Neural cell (in vitro differentiated cells): ENCODE measurements around the gene SCUBE2. TPM values are rescaled to one million over a fixed set of nuclear protein-coding genes. Genes with fewer than 3 reads are reported as not detected.

ENCODE experiments used
- H2AFZ ChIP-seq: fragments of 200-600, 300-800 bp; sonication (generic), shearing (Covaris generic); 2 replicates; pipeline ENCODE4 v1.6.0; 2014; ENCODE audit warnings: low read depth, mild to moderate bottlenecking, antibody characterized with exemption, low read length, moderate library complexity
- H3F3A ChIP-seq: fragments of 200-600 bp; shearing (Covaris generic); 2 replicates; pipeline ENCODE4 v1.6.1; 2016; ENCODE audit warnings: mild to moderate bottlenecking, moderate library complexity, mixed read lengths, antibody characterized with exemption, low read length; ENCODE audit not compliant: insufficient read depth, poor library complexity, severe bottlenecking
- H3K27ac ChIP-seq: fragments of 200-600, 300-800 bp; sonication (generic), shearing (Covaris generic); 2 replicates; pipeline ENCODE4 v1.5.1; 2014; ENCODE audit warnings: mild to moderate bottlenecking, low read length, moderate library complexity
- H3K27me3 ChIP-seq: fragments of 300-800, 200-600 bp; sonication (generic), shearing (Covaris generic); 2 replicates; pipeline ENCODE4 v1.6.0; 2014; ENCODE audit warnings: mild to moderate bottlenecking, low read depth, low read length, moderate library complexity; ENCODE audit not compliant: insufficient read depth
- H3K36me3 ChIP-seq: fragments of 300-800, 200-600 bp; sonication (generic), shearing (Covaris generic); 2 replicates; pipeline ENCODE4 v1.5.1; 2014; ENCODE audit warnings: mild to moderate bottlenecking, antibody characterized with exemption, low read length, moderate library complexity; ENCODE audit not compliant: insufficient read depth
- H3K4me2 ChIP-seq: fragments of 300-800, 200-600 bp; sonication (generic), shearing (Covaris generic); 2 replicates; pipeline ENCODE4 v1.6.0; 2014; ENCODE audit warnings: mild to moderate bottlenecking, low read length
- H3K4me3 ChIP-seq: fragments of 300-800, 200-600 bp; sonication (generic), shearing (Covaris generic); 2 replicates; pipeline ENCODE4 v1.5.1; 2014; ENCODE audit warnings: mild to moderate bottlenecking, low read length, moderate library complexity
- H3K79me2 ChIP-seq: fragments of 200-600 bp; shearing (Covaris generic); replicated peaks from 2 replicates; pipeline ENCODE4 v1.6.0; 2014; ENCODE audit warnings: mild to moderate bottlenecking, low read length, moderate library complexity; ENCODE audit not compliant: insufficient read depth
- H3K9ac ChIP-seq: fragments of 300-800, 200-600 bp; sonication (generic), shearing (Covaris generic); 2 replicates; pipeline ENCODE4 v1.6.1; 2016; ENCODE audit warnings: mild to moderate bottlenecking, low read length, mixed read lengths
- H3K9me2 ChIP-seq: fragments of 200-600 bp; shearing (Covaris generic); 2 replicates; pipeline ENCODE4 v1.6.1; 2016; ENCODE audit warnings: mild to moderate bottlenecking, low read length, mixed read lengths; ENCODE audit not compliant: insufficient read depth
- H3K9me3 ChIP-seq: fragments of 200-600, 300-800 bp; sonication (generic), shearing (Covaris generic); 2 replicates; pipeline ENCODE4 v1.6.1; 2016; ENCODE audit warnings: mild to moderate bottlenecking, mixed run types, low read length, moderate library complexity, mixed read lengths
- H4K20me1 ChIP-seq: fragments of 200-600 bp; shearing (Covaris generic); 2 replicates; pipeline ENCODE4 v1.6.1; 2016; ENCODE audit warnings: mild to moderate bottlenecking, mixed run types; ENCODE audit not compliant: insufficient read depth
- EP300 ChIP-seq: fragments of 450-650 bp; conservative IDR thresholded peaks from 2 replicates; pipeline ENCODE4 v1.6.1; 2014; ENCODE audit warnings: antibody characterized with exemption, mild to moderate bottlenecking, moderate library complexity; ENCODE audit not compliant: poor library complexity, severe bottlenecking
- EZH2 ChIP-seq: fragments of 200-600, 300-800 bp; shearing (Covaris generic), sonication (generic); IDR thresholded peaks from 2 replicates; pipeline ENCODE4 v1.6.1; 2014; ENCODE audit warnings: antibody characterized with exemption, low read length, borderline replicate concordance, mild to moderate bottlenecking; ENCODE audit not compliant: insufficient read depth, poor library complexity, severe bottlenecking
- MXI1 ChIP-seq: fragments of 450-650 bp; conservative IDR thresholded peaks from 2 replicates; pipeline ENCODE4 v1.6.1; 2014; ENCODE audit warnings: antibody characterized with exemption, mild to moderate bottlenecking; ENCODE audit not compliant: poor library complexity, severe bottlenecking
- POLR2AphosphoS5 ChIP-seq: IDR thresholded peaks from 2 replicates; pipeline ENCODE4 v1.6.1; 2012
- RAD21 ChIP-seq: fragments of 450-650 bp; conservative IDR thresholded peaks from 2 replicates; pipeline ENCODE4 v1.6.1; 2014; ENCODE audit warnings: antibody characterized with exemption, mild to moderate bottlenecking, moderate library complexity
- SMC3 ChIP-seq: fragments of 450-650 bp; conservative IDR thresholded peaks from 2 replicates; pipeline ENCODE4 v1.6.1; 2014; ENCODE audit warnings: antibody characterized with exemption, mild to moderate bottlenecking, moderate library complexity; ENCODE audit not compliant: poor library complexity
- TAF1 ChIP-seq: IDR thresholded peaks from 2 replicates; pipeline ENCODE4 v1.6.1; 2012; ENCODE audit warnings: low read depth
- polyA plus RNA-seq: library from polyadenylated mRNA; depleted of rRNA; stranded (reverse); fragments of >200 nt; gene quantifications from 2 replicates; pipeline ENCODE4 v1.2.3, GENCODE V29; 2014
- TF ChIP-seq, protein P1 (sequence below): fragments of 450-650 bp; IDR thresholded peaks from 2 replicates; pipeline ENCODE4 v1.5.1; 2014; ENCODE audit warnings: antibody characterized with exemption, mild to moderate bottlenecking, moderate library complexity; ENCODE audit not compliant: poor library complexity, severe bottlenecking
- TF ChIP-seq, protein P2 (sequence below): IDR thresholded peaks from 2 replicates; pipeline ENCODE4 v1.6.1; 2012; ENCODE audit warnings: borderline replicate concordance

SCUBE2 gene
- polyA plus RNA-seq, 1 donor from 2014 or later = 2.6 TPM

DNA sequence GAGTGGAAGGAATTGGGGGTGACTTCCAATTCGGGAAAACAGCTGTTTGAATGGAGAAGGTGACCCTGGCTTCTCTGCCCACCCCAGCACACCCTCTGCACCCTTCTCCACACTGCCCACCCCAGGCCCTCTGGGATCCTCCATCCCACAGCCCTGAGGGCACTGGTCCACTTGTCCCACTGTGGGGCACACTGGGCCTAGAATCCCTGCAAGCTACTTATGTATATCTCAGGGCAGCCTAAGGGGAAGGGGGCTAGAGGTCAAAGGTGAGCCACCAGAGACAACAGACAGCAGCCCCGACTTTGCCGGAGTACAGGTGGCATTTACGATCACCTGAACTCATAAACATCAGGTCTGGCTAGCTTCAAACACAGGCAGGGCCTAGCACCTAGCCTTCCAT is 673 bp upstream of the SCUBE2 start (continued):
- TF ChIP-seq SMC3 (no peak), RAD21 (no peak)

DNA sequence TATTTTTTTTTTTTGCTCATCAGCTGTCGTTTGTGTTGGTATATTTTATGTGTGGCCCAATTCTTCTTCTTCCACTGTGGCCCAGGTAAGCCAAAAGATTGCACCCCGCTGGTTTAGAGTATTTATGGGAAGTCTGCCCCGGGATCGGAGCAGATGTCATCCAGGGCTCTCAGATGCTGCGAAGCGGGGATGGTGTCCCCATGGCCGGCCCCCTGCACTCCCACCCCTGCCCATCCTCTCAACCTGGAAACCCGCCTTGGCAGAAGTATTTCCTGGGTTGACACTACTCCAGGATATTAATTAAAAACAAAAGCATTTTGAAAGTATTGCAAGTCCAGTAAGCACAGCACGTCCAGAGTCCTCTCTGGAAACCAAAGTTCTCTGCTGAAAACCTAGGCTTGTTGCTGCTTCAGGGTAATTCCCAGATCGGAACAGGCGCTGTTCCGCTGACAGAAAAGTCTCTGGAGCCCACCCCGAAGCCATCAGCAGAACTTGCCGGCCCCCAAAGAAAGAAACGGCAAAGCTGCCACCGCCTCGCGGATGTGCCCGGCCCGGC is 833 bp downstream of the SCUBE2 start:
- no peaks in the 10 kb centered on the region for H3K9me2 ChIP-seq
- H3K27me3 ChIP-seq = peaks cover 37% of the 10 kb centered on the region
- no peak overlapping the region for H3K27ac ChIP-seq
- peak overlapping the region; percentile 38 for H3K9ac ChIP-seq
- no peaks in the 10 kb centered on the region for H3K9me3 ChIP-seq
- no peaks in the 10 kb centered on the region for H3F3A ChIP-seq
- no peak overlapping the region for H2AFZ ChIP-seq
- no peaks in the 10 kb centered on the region for H4K20me1 ChIP-seq
- TF ChIP-seq EZH2 (peak; percentile 17), SMC3 (no peak)
- H3K36me3 ChIP-seq = no peaks in the 10 kb centered on the region
- H3K4me3 ChIP-seq = peak overlapping the region; percentile 63
- H3K79me2 ChIP-seq = no peaks in the 10 kb centered on the region
- no peak overlapping the region for H3K4me2 ChIP-seq

DNA sequence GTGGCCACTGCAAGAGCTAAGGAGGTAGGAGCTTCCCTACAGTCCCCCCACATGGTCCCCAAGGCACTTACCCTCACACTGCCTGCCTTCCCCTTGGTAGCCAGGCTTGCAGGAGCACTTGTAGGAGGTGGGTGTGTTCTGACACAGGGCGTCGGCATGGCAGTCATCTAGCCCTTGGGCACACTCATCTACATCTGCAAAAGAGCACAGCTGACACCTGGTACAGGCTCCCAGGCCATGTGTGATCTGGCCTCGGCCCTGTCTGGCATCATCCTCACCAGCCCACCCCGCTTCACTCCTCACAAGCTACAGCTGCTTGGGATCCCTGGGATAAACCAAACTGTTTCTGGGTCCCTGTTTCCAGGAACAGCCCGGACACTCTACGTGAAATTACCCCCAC is 1.8 kb downstream of the SCUBE2 start:
- peaks cover 37% of the 10 kb centered on the region for H3K27me3 ChIP-seq
- H3K36me3 ChIP-seq = no peaks in the 10 kb centered on the region
- H3K4me3 ChIP-seq = no peak overlapping the region
- H3K4me2 ChIP-seq = no peak overlapping the region
- no peaks in the 10 kb centered on the region for H3K9me3 ChIP-seq
- H2AFZ ChIP-seq = no peak overlapping the region
- H4K20me1 ChIP-seq = no peaks in the 10 kb centered on the region
- H3K79me2 ChIP-seq = no peaks in the 10 kb centered on the region
- no peak overlapping the region for H3K27ac ChIP-seq
- no peaks in the 10 kb centered on the region for H3K9me2 ChIP-seq
- no peaks in the 10 kb centered on the region for H3F3A ChIP-seq
- TF ChIP-seq EP300 (no peak), SMC3 (no peak), MXI1 (no peak), TAF1 (no peak), EZH2 (no peak)
- H3K9ac ChIP-seq = no peak overlapping the region

DNA sequence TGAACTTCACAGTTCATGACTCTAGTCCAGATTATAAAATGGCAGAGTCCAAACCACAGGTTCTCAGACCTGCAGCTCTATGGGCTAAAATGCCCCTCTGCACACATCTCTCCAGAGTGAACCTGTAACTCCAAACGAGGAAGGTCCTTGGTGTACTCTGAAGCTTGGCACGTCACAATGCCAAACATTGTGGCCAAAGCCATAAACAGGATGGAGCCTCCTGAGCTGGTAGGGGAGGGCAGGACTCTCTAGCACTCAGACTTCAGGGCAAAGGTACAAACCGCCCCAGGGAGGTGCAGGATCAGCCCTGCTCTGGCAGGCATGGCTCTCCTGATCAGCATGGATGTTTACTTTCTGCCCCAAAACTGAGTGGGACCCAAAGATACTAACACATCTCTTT is 2.3 kb downstream of the SCUBE2 start:
- no peaks in the 10 kb centered on the region for H3K9me2 ChIP-seq
- H3K27ac ChIP-seq = no peak overlapping the region
- no peak overlapping the region for H3K4me3 ChIP-seq
- no peak overlapping the region for H3K9ac ChIP-seq
- H4K20me1 ChIP-seq = no peaks in the 10 kb centered on the region
- H3K27me3 ChIP-seq = peaks cover 37% of the 10 kb centered on the region
- no peaks in the 10 kb centered on the region for H3F3A ChIP-seq
- H2AFZ ChIP-seq = no peak overlapping the region
- no peaks in the 10 kb centered on the region for H3K79me2 ChIP-seq
- H3K9me3 ChIP-seq = no peaks in the 10 kb centered on the region
- TF ChIP-seq RAD21 = no peak
- no peak for TF ChIP-seq EP300
- no peak for TF ChIP-seq TAF1
- TF ChIP-seq, protein P1, sequence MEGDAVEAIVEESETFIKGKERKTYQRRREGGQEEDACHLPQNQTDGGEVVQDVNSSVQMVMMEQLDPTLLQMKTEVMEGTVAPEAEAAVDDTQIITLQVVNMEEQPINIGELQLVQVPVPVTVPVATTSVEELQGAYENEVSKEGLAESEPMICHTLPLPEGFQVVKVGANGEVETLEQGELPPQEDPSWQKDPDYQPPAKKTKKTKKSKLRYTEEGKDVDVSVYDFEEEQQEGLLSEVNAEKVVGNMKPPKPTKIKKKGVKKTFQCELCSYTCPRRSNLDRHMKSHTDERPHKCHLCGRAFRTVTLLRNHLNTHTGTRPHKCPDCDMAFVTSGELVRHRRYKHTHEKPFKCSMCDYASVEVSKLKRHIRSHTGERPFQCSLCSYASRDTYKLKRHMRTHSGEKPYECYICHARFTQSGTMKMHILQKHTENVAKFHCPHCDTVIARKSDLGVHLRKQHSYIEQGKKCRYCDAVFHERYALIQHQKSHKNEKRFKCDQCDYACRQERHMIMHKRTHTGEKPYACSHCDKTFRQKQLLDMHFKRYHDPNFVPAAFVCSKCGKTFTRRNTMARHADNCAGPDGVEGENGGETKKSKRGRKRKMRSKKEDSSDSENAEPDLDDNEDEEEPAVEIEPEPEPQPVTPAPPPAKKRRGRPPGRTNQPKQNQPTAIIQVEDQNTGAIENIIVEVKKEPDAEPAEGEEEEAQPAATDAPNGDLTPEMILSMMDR = no peak
- TF ChIP-seq POLR2AphosphoS5 = no peak
- TF ChIP-seq, protein P2, sequence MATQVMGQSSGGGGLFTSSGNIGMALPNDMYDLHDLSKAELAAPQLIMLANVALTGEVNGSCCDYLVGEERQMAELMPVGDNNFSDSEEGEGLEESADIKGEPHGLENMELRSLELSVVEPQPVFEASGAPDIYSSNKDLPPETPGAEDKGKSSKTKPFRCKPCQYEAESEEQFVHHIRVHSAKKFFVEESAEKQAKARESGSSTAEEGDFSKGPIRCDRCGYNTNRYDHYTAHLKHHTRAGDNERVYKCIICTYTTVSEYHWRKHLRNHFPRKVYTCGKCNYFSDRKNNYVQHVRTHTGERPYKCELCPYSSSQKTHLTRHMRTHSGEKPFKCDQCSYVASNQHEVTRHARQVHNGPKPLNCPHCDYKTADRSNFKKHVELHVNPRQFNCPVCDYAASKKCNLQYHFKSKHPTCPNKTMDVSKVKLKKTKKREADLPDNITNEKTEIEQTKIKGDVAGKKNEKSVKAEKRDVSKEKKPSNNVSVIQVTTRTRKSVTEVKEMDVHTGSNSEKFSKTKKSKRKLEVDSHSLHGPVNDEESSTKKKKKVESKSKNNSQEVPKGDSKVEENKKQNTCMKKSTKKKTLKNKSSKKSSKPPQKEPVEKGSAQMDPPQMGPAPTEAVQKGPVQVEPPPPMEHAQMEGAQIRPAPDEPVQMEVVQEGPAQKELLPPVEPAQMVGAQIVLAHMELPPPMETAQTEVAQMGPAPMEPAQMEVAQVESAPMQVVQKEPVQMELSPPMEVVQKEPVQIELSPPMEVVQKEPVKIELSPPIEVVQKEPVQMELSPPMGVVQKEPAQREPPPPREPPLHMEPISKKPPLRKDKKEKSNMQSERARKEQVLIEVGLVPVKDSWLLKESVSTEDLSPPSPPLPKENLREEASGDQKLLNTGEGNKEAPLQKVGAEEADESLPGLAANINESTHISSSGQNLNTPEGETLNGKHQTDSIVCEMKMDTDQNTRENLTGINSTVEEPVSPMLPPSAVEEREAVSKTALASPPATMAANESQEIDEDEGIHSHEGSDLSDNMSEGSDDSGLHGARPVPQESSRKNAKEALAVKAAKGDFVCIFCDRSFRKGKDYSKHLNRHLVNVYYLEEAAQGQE = no peak
- TF ChIP-seq EZH2 = no peak
- TF ChIP-seq MXI1 = no peak
- no peak for TF ChIP-seq SMC3
- H3K36me3 ChIP-seq = no peaks in the 10 kb centered on the region
- no peak overlapping the region for H3K4me2 ChIP-seq
